OCI-LY7 (cell line): ENCODE measurements around the gene PEX5L. TPM values are rescaled to one million over a fixed set of nuclear protein-coding genes. Genes with fewer than 3 reads are reported as not detected.

Source experiments
- BruUV-seq: library from RNA; stranded (reverse); fragments of 400-500 nt; replicated peaks from 2 replicates; lab custom pipeline; 2021; lab: Mats Ljungman, UMichigan
- CTCF ChIA-PET: fragments of 300-600 bp; sonication (Branson Sonifier 250); formaldehyde crosslinking; loops from one replicate; lab custom pipeline; 2022; ENCODE audit warnings: antibody characterized with exemption; ENCODE audit not compliant: unreplicated experiment; lab: Charles Lee
- POLR2A ChIA-PET: fragments of 300-600 bp; sonication (Branson Sonifier 250); formaldehyde crosslinking; loops from one replicate; lab custom pipeline; 2022; ENCODE audit warnings: antibody characterized with exemption; lab: Charles Lee
- DNase-seq: peaks from one replicate; pipeline ENCODE4 v3.0.0-alpha.2; 2015; ENCODE audit warnings: low spot score
- H2AFZ ChIP-seq: fragments of 200-600 bp; sonication (generic), shearing (Covaris generic); 2 replicates; pipeline ENCODE4 v1.6.1; 2014; ENCODE audit warnings: mild to moderate bottlenecking, antibody characterized with exemption, low read length, moderate library complexity
- H3K27ac ChIP-seq: fragments of 200-600 bp; sonication (generic); 2 replicates; pipeline ENCODE4 v1.5.1; 2014; ENCODE audit warnings: mixed run types, low read depth, mild to moderate bottlenecking, moderate library complexity, low read length, inconsistent platforms; ENCODE audit not compliant: poor library complexity, severe bottlenecking
- H3K36me3 ChIP-seq: fragments of 200-600 bp; sonication (generic); 2 replicates; pipeline ENCODE4 v1.6.1; 2014; ENCODE audit warnings: mild to moderate bottlenecking, antibody characterized with exemption, low read length, moderate library complexity, mixed read lengths; ENCODE audit not compliant: insufficient read depth
- H3K4me1 ChIP-seq: fragments of 200-600 bp; sonication (generic); 2 replicates; pipeline ENCODE4 v1.5.1; 2014; ENCODE audit warnings: mild to moderate bottlenecking, low read length; ENCODE audit not compliant: insufficient read depth, poor library complexity, severe bottlenecking
- H3K4me2 ChIP-seq: fragments of 200-600 bp; sonication (generic); 2 replicates; pipeline ENCODE4 v1.6.1; 2014; ENCODE audit warnings: mild to moderate bottlenecking, low read length
- H3K4me3 ChIP-seq: fragments of 200-600 bp; sonication (generic); 2 replicates; pipeline ENCODE4 v1.5.1; 2014; ENCODE audit warnings: mild to moderate bottlenecking, low read depth, low read length; ENCODE audit not compliant: poor library complexity, severe bottlenecking
- H3K79me2 ChIP-seq: fragments of 200-600 bp; sonication (generic); 2 replicates; pipeline ENCODE4 v1.6.1; 2016; ENCODE audit warnings: low read depth, mild to moderate bottlenecking, low read length, moderate library complexity, mixed read lengths; ENCODE audit not compliant: insufficient read depth
- H3K9me2 ChIP-seq: fragments of 200-600 bp; sonication (generic); 2 replicates; pipeline ENCODE4 v1.6.1; 2016; ENCODE audit warnings: mild to moderate bottlenecking, low read length, mixed read lengths; ENCODE audit not compliant: insufficient read depth
- H3K9me3 ChIP-seq: fragments of 200-600 bp; sonication (generic); 2 replicates; pipeline ENCODE4 v1.6.1; 2014; ENCODE audit warnings: mild to moderate bottlenecking, mixed run types, low read length, mixed read lengths
- H4K20me1 ChIP-seq: fragments of 200-600 bp; sonication (generic); 2 replicates; pipeline ENCODE4 v1.6.1; 2014; ENCODE audit warnings: mild to moderate bottlenecking, antibody characterized with exemption, low read length, moderate library complexity, mixed read lengths; ENCODE audit not compliant: insufficient read depth
- EZH2phosphoT487 ChIP-seq: fragments of 200-600 bp; sonication (generic); IDR thresholded peaks from 2 replicates; pipeline ENCODE4 v1.6.1; 2018; ENCODE audit warnings: low read depth, borderline replicate concordance, mild to moderate bottlenecking, mixed run types, antibody characterized with exemption, low read length, moderate library complexity, mixed read lengths
- intact Hi-C: fragments of 100-400 bp; cut with micrococcal nuclease; formaldehyde crosslinking; loops from one replicate; pipeline ENCODE4 v1.10.0; 2022; ENCODE audit not compliant: unreplicated experiment
- total RNA-seq, 2 experiments: library from RNA; depleted of rRNA in 1 of 2; stranded (reverse); fragments of >200 nt in 1 of 2; shearing (Covaris generic) in 1 of 2; gene quantifications; 2 replicates each; pipeline ENCODE4 v1.2.3, GENCODE V29; 2014 to 2022
- TF ChIP-seq, protein P1 (sequence below): fragments of 200-600 bp; sonication (generic); conservative IDR thresholded peaks from 2 replicates; pipeline ENCODE4 v1.5.1; 2014; ENCODE audit warnings: mild to moderate bottlenecking, antibody characterized with exemption, low read length, moderate library complexity, mixed read lengths

PEX5L gene
- total RNA-seq, 2 experiments from 2014 or later: not detected

DNA sequence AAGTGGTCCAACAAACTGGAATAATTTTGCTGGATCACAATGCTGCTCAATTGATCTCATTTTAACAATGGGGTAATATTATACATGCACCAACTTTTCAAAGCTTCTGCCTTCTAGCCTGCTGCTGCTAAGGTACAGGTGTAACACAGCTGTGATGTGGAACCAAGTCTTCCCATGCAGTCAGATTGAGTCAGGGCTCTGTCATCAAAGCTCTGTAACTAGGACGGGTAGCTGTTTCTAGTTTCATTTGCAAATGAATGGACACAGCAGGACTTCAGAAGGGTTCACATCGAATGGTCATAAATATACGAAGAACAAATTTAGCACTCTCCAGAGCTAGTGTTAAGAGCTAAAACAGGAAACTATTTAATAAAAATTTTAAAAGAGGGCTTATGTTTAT is 194.7 kb downstream of the PEX5L start:
- TF ChIP-seq EZH2phosphoT487: no peak
- TF ChIP-seq, protein P1, sequence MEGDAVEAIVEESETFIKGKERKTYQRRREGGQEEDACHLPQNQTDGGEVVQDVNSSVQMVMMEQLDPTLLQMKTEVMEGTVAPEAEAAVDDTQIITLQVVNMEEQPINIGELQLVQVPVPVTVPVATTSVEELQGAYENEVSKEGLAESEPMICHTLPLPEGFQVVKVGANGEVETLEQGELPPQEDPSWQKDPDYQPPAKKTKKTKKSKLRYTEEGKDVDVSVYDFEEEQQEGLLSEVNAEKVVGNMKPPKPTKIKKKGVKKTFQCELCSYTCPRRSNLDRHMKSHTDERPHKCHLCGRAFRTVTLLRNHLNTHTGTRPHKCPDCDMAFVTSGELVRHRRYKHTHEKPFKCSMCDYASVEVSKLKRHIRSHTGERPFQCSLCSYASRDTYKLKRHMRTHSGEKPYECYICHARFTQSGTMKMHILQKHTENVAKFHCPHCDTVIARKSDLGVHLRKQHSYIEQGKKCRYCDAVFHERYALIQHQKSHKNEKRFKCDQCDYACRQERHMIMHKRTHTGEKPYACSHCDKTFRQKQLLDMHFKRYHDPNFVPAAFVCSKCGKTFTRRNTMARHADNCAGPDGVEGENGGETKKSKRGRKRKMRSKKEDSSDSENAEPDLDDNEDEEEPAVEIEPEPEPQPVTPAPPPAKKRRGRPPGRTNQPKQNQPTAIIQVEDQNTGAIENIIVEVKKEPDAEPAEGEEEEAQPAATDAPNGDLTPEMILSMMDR: no peak
- H3K9me3 ChIP-seq: no peaks in the 10 kb centered on the region
- H3K4me2 ChIP-seq: no peak overlapping the region
- intact Hi-C loops: no loop called here
- H3K9me2 ChIP-seq: no peaks in the 10 kb centered on the region
- no peaks in the 10 kb centered on the region for H3K36me3 ChIP-seq
- BruUV-seq: no TSS peak
- no peaks in the 10 kb centered on the region for H3K4me1 ChIP-seq
- H2AFZ ChIP-seq: no peak overlapping the region
- ChIA-PET POLR2A (no interaction called here), CTCF (no interaction called here)
- H3K79me2 ChIP-seq: no peaks in the 10 kb centered on the region
- DNase-seq: no peak
- H3K27ac ChIP-seq: no peak overlapping the region
- no peak overlapping the region for H3K4me3 ChIP-seq
- no peaks in the 10 kb centered on the region for H4K20me1 ChIP-seq

DNA sequence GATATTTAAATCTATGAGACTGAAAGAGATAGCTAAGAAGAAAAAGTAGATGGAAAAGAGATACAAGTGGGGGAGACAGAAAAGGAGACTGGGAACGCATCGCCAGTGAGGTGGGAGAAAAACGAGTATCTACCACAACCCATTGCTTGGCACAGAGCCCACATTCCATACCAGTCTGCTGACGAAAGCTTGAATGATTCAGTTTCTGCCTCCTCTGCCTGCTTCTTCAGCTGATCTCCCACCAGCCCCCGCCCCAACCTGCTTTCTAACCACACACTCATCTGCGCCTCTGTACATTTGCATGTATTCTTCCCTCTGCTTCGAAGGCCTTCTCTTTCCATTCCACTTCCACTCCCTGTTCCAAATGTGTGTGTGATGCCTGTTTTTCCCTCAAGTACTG is 195.8 kb downstream of the PEX5L start:
- Histone ChIP-seq H3K27ac (no peak overlapping the region), H3K9me3 (no peaks in the 10 kb centered on the region), H2AFZ (no peak overlapping the region), H3K4me3 (no peak overlapping the region), H3K4me1 (no peaks in the 10 kb centered on the region), H3K4me2 (no peak overlapping the region), H3K36me3 (no peaks in the 10 kb centered on the region), H3K9me2 (no peaks in the 10 kb centered on the region), H4K20me1 (no peaks in the 10 kb centered on the region), H3K79me2 (no peaks in the 10 kb centered on the region)
- DNase-seq: no peak
- no peak for TF ChIP-seq EZH2phosphoT487
- TF ChIP-seq, protein P1: no peak
- CTCF ChIA-PET: interaction anchor here (0.9 kb wide), 1 partner anchor 12 kb away, joined by 3 read pairs; no protein-coding TSS in a partner anchor
- BruUV-seq: no TSS peak
- intact Hi-C loops: no loop called here
- POLR2A ChIA-PET: interaction anchor here (1.0 kb wide), 1 partner anchor 9 kb away, joined by 3 read pairs; no protein-coding TSS in a partner anchor

DNA sequence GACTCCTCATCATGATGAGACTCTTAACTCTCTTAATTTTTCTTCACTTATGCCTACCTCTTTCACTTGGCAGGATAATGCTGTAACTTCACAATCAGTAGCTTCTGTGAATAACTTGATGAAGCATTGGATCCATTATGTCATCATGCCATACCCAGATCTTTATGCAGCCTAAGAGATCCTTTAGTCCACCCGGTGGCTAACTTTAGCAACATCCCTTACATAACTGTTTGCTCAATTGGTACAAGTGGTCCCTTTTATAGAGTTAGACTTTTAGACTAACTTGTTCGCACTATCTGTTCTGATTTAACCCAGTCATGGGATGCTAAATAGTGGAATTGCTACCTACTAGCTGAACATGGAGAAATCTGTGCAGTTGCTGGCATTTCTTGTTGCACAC is 199.4 kb downstream of the PEX5L start:
- H3K4me2 ChIP-seq: no peak overlapping the region
- BruUV-seq: no TSS peak
- no peaks in the 10 kb centered on the region for H3K9me2 ChIP-seq
- TF ChIP-seq, protein P1: no peak
- TF ChIP-seq EZH2phosphoT487: no peak
- no peak overlapping the region for H3K4me3 ChIP-seq
- CTCF ChIA-PET: no interaction called here
- intact Hi-C loops: no loop called here
- no peaks in the 10 kb centered on the region for H4K20me1 ChIP-seq
- H3K9me3 ChIP-seq: no peaks in the 10 kb centered on the region
- DNase-seq: no peak
- no peaks in the 10 kb centered on the region for H3K36me3 ChIP-seq
- H3K4me1 ChIP-seq: no peaks in the 10 kb centered on the region
- no peaks in the 10 kb centered on the region for H3K79me2 ChIP-seq
- POLR2A ChIA-PET: interaction anchor here (1.3 kb wide), 1 partner anchor 10 kb away, joined by 3 read pairs; no protein-coding TSS in a partner anchor
- no peak overlapping the region for H3K27ac ChIP-seq
- H2AFZ ChIP-seq: no peak overlapping the region
